ENCODE measurements around the gene TPSD1. TPM values are rescaled to one million over a fixed set of nuclear protein-coding genes. Genes with fewer than 3 reads are reported as not detected.
"Not testable (repeated sequence)": the region's sequence is repeated elsewhere in the genome, so short reads cannot be mapped to it uniquely, and the experiment has no call there.

Gene TPSD1
- polyA plus RNA-seq, 3 donors, result not detected

GRCh38 chr16:1226692-1227091 is 29.2 kb upstream of the TPSD1 start:
- H3K9me3 Mint-ChIP-seq; H2AFZ ChIP-seq (ENCODE audit: insufficient read depth, low read depth, low read length, poor library complexity, severe bottlenecking); DNase-seq; H4K20me1 ChIP-seq (ENCODE audit: insufficient read depth, low read length); H3K36me3 ChIP-seq (replicated peaks in 1 of 2; ENCODE audit: control insufficient read depth in 1 of 2, insufficient read depth in 2 of 2, low read length in 2 of 2); H3K4me3 ChIP-seq (replicated peaks in 1 of 3; ENCODE audit: low read depth in 2 of 3, low read length in 3 of 3); H3K9ac ChIP-seq (ENCODE audit: insufficient read depth, low read length, poor library complexity, severe bottlenecking); H3K4me1 Mint-ChIP-seq; H3K27me3 Mint-ChIP-seq (ENCODE audit: low read depth in 3 of 3); H3K4me2 ChIP-seq (replicated peaks; ENCODE audit: extremely low read depth, low read length, poor library complexity, severe bottlenecking); H3K27ac Mint-ChIP-seq; H3K4me3 Mint-ChIP-seq; H3K4me1 ChIP-seq (ENCODE audit: control insufficient read depth in 1 of 2, insufficient read depth in 2 of 2, low read length in 2 of 2); H3K36me3 Mint-ChIP-seq; H3K9me3 ChIP-seq (replicated peaks in 1 of 2; ENCODE audit: control insufficient read depth in 1 of 2, insufficient read depth in 1 of 2, low read length in 2 of 2); H3K79me2 ChIP-seq (ENCODE audit: insufficient read depth, low read length); H3K27ac ChIP-seq (ENCODE audit: low read depth in 1 of 2, low read length in 2 of 2); intact Hi-C loops (cut with micrococcal nuclease); H3K27me3 ChIP-seq (ENCODE audit: control insufficient read depth in 2 of 2, insufficient read depth in 2 of 2, low read length in 2 of 2): not testable (repeated sequence)
- 74% methylated on average over 11 of the region's 14 CpGs for WGBS (ENCODE audit: insufficient coverage)

GRCh38 chr16:1228227-1228626 is 27.6 kb upstream of the TPSD1 start:
- H4K20me1 ChIP-seq (ENCODE audit: insufficient read depth, low read length); H3K9me3 ChIP-seq (replicated peaks in 1 of 2; ENCODE audit: control insufficient read depth in 1 of 2, insufficient read depth in 1 of 2, low read length in 2 of 2); H3K9me3 Mint-ChIP-seq; H3K36me3 Mint-ChIP-seq; H3K9ac ChIP-seq (ENCODE audit: insufficient read depth, low read length, poor library complexity, severe bottlenecking); H3K79me2 ChIP-seq (ENCODE audit: insufficient read depth, low read length); H3K4me3 ChIP-seq (replicated peaks in 1 of 3; ENCODE audit: low read depth in 2 of 3, low read length in 3 of 3); H3K4me2 ChIP-seq (replicated peaks; ENCODE audit: extremely low read depth, low read length, poor library complexity, severe bottlenecking); DNase-seq; H3K27me3 Mint-ChIP-seq (ENCODE audit: low read depth in 3 of 3); H3K36me3 ChIP-seq (replicated peaks in 1 of 2; ENCODE audit: control insufficient read depth in 1 of 2, insufficient read depth in 2 of 2, low read length in 2 of 2); H3K4me3 Mint-ChIP-seq; H3K27me3 ChIP-seq (ENCODE audit: control insufficient read depth in 2 of 2, insufficient read depth in 2 of 2, low read length in 2 of 2); H3K27ac ChIP-seq (ENCODE audit: low read depth in 1 of 2, low read length in 2 of 2); H2AFZ ChIP-seq (ENCODE audit: insufficient read depth, low read depth, low read length, poor library complexity, severe bottlenecking); H3K4me1 Mint-ChIP-seq; intact Hi-C loops (cut with micrococcal nuclease); H3K4me1 ChIP-seq (ENCODE audit: control insufficient read depth in 1 of 2, insufficient read depth in 2 of 2, low read length in 2 of 2); H3K27ac Mint-ChIP-seq: not testable (repeated sequence)
- WGBS (ENCODE audit: insufficient coverage), result 78% methylated on average over 3 of the region's 7 CpGs

GRCh38 chr16:1229476-1229875 is 26.4 kb upstream of the TPSD1 start:
- intact Hi-C loops (cut with micrococcal nuclease); H3K4me1 ChIP-seq (ENCODE audit: control insufficient read depth in 1 of 2, insufficient read depth in 2 of 2, low read length in 2 of 2); H3K4me2 ChIP-seq (replicated peaks; ENCODE audit: extremely low read depth, low read length, poor library complexity, severe bottlenecking); H3K79me2 ChIP-seq (ENCODE audit: insufficient read depth, low read length); H4K20me1 ChIP-seq (ENCODE audit: insufficient read depth, low read length); H3K36me3 Mint-ChIP-seq; H3K27ac ChIP-seq (ENCODE audit: low read depth in 1 of 2, low read length in 2 of 2); H3K27me3 ChIP-seq (ENCODE audit: control insufficient read depth in 2 of 2, insufficient read depth in 2 of 2, low read length in 2 of 2); H2AFZ ChIP-seq (ENCODE audit: insufficient read depth, low read depth, low read length, poor library complexity, severe bottlenecking); H3K27ac Mint-ChIP-seq; H3K9me3 ChIP-seq (replicated peaks in 1 of 2; ENCODE audit: control insufficient read depth in 1 of 2, insufficient read depth in 1 of 2, low read length in 2 of 2); H3K36me3 ChIP-seq (replicated peaks in 1 of 2; ENCODE audit: control insufficient read depth in 1 of 2, insufficient read depth in 2 of 2, low read length in 2 of 2); H3K4me1 Mint-ChIP-seq; DNase-seq; H3K9ac ChIP-seq (ENCODE audit: insufficient read depth, low read length, poor library complexity, severe bottlenecking); H3K27me3 Mint-ChIP-seq (ENCODE audit: low read depth in 3 of 3); H3K9me3 Mint-ChIP-seq; H3K4me3 ChIP-seq (replicated peaks in 1 of 3; ENCODE audit: low read depth in 2 of 3, low read length in 3 of 3); H3K4me3 Mint-ChIP-seq: not testable (repeated sequence)
- WGBS (ENCODE audit: insufficient coverage), result no CpG with 5 or more reads among the region's 13 CpGs

- H3K4me2 ChIP-seq (replicated peaks; ENCODE audit: extremely low read depth, low read length, poor library complexity, severe bottlenecking); H3K27ac Mint-ChIP-seq; H3K9me3 ChIP-seq (replicated peaks in 1 of 2; ENCODE audit: control insufficient read depth in 1 of 2, insufficient read depth in 1 of 2, low read length in 2 of 2); DNase-seq; intact Hi-C loops (cut with micrococcal nuclease); H3K27ac ChIP-seq (ENCODE audit: low read depth in 1 of 2, low read length in 2 of 2); H3K4me1 ChIP-seq (ENCODE audit: control insufficient read depth in 1 of 2, insufficient read depth in 2 of 2, low read length in 2 of 2); H3K36me3 ChIP-seq (replicated peaks in 1 of 2; ENCODE audit: control insufficient read depth in 1 of 2, insufficient read depth in 2 of 2, low read length in 2 of 2); H3K36me3 Mint-ChIP-seq; H4K20me1 ChIP-seq (ENCODE audit: insufficient read depth, low read length); H3K4me1 Mint-ChIP-seq; H3K4me3 ChIP-seq (replicated peaks in 1 of 3; ENCODE audit: low read depth in 2 of 3, low read length in 3 of 3); H3K9me3 Mint-ChIP-seq; H3K9ac ChIP-seq (ENCODE audit: insufficient read depth, low read length, poor library complexity, severe bottlenecking); H3K27me3 Mint-ChIP-seq (ENCODE audit: low read depth in 3 of 3); H3K4me3 Mint-ChIP-seq; H3K27me3 ChIP-seq (ENCODE audit: control insufficient read depth in 2 of 2, insufficient read depth in 2 of 2, low read length in 2 of 2); H2AFZ ChIP-seq (ENCODE audit: insufficient read depth, low read depth, low read length, poor library complexity, severe bottlenecking); H3K79me2 ChIP-seq (ENCODE audit: insufficient read depth, low read length): not testable (repeated sequence)
- no CpG with 5 or more reads among the region's 11 CpGs for WGBS (ENCODE audit: insufficient coverage)
Measured at GRCh38 chr16:1230084-1230470, 25.8 kb upstream of the TPSD1 start, which contains the start of gene TPSB2. Gene TPSB2 (minus strand): TSS chr16:1230184. CDS start chr16:1229951, 233 bp downstream.
